ENCODE measurements around the gene ERICH6B.

DNA sequence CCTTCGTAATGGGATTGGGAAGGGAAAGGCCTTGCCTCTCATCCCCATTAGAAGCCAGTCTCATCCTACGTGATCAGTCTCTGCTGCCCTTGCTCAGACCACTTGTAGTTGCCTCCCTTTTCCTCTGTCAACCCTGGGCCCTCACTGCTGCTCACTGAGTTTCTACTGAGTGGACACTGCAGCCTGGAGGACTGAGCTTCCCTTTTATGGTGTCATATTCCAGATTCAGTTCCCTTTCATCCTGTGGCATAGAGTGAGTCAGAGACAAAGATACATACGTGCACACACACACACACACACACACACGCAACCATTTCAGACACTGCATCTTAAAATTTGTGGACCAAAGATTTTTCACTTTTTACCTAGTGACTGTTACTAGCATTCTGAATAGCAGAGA, 94.2 kb downstream of the ERICH6B start:
- TF ChIP-seq CTCF (IDR thresholded peaks at IDR 0.05; ENCODE audit: insufficient read depth, low read depth, low read length) (no peak), EZH2 (IDR thresholded peaks at IDR 0.05; ENCODE audit: insufficient read depth, low read length) (no peak)
